Activated CD8-positive, alpha-beta T cell treated with anti-CD3 and anti-CD28 coated beads for 36 hours (primary cell): ENCODE results near the gene ICAM2. TPM values are rescaled to one million over a fixed set of nuclear protein-coding genes. Genes with fewer than 3 reads are reported as not detected.

Experiments
- ATAC-seq: fragments of 200-7000 bp; cut with Tn5 transposase; one replicate; pipeline ENCODE4 v1.10.0; 2021; ENCODE audit warnings: mild to moderate bottlenecking, moderate library complexity
- CTCF ChIA-PET: fragments of 350-600 bp; sonication (Branson Sonifier 250); formaldehyde crosslinking; loops from one replicate; lab custom pipeline; 2021; ENCODE audit warnings: antibody characterized with exemption; lab: Charles Lee
- POLR2A ChIA-PET: fragments of 350-600 bp; sonication (Branson Sonifier 250); formaldehyde crosslinking; loops from one replicate; lab custom pipeline; 2021; ENCODE audit warnings: antibody characterized with exemption; lab: Charles Lee
- DNase-seq: peaks from one replicate; pipeline ENCODE4 v3.0.0-alpha.2; 2020
- H3K27ac Mint-ChIP-seq: one replicate; pipeline ENCODE4 v1.8.0; 2021; ENCODE audit warnings: mild to moderate bottlenecking, mixed read lengths
- H3K27me3 Mint-ChIP-seq: one replicate; pipeline ENCODE4 v1.8.0; 2021; ENCODE audit warnings: mixed read lengths
- H3K36me3 Mint-ChIP-seq: one replicate; pipeline ENCODE4 v1.8.0; 2021; ENCODE audit warnings: low read depth, mixed read lengths
- H3K4me1 Mint-ChIP-seq: one replicate; pipeline ENCODE4 v1.8.0; 2021; ENCODE audit warnings: low read depth, mixed read lengths
- H3K4me3 Mint-ChIP-seq: one replicate; pipeline ENCODE4 v1.8.0; 2021; ENCODE audit warnings: mild to moderate bottlenecking, moderate library complexity, mixed read lengths
- H3K9me3 Mint-ChIP-seq: one replicate; pipeline ENCODE4 v1.8.0; 2021; ENCODE audit warnings: mixed read lengths
- CTCF ChIP-seq: fragments of 200-600 bp; IDR thresholded peaks from one replicate; pipeline ENCODE4 v1.8.0; 2022; ENCODE audit warnings: antibody characterized with exemption, mild to moderate bottlenecking
- intact Hi-C: fragments of 100-400 bp; cut with micrococcal nuclease; formaldehyde crosslinking; loops from one replicate; pipeline ENCODE4 v1.10.0; 2022
- total RNA-seq, 2 experiments: library from RNA; stranded (reverse); gene quantifications; one replicate each; pipeline ENCODE4 v1.2.3, GENCODE V29; 2021

ICAM2 gene
- total RNA-seq, 2 experiments from 2014 or later = 53.3 to 53.7 TPM

DNA sequence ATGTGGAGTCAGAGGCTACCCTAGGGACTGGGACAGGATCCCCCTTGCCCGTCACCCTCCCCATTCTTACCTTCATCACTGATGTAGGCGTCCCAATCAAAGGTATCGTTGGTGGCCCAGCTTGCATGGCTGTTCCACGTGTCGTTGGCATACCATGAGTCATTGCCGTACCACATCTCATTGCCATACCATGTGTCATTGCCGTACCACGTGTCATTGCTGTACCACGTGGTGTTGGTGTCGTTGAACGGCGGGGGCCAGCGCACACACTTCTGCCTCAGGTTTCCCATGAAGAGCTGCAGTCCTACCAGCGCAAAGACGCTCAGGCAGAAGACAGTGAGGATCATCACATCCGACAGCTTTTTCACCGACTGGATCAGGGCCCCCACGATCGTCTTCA, 52.5 kb downstream of the ICAM2 start:
- H3K36me3 Mint-ChIP-seq = no peaks in the 10 kb centered on the region
- H3K4me3 Mint-ChIP-seq = no peak overlapping the region
- peaks cover 18% of the 10 kb centered on the region for H3K4me1 Mint-ChIP-seq
- no peaks in the 10 kb centered on the region for H3K9me3 Mint-ChIP-seq
- no peak overlapping the region for H3K27ac Mint-ChIP-seq
- H3K27me3 Mint-ChIP-seq = no peaks in the 10 kb centered on the region
- TF ChIP-seq CTCF = no peak
- ATAC-seq (peak; percentile 17), DNase-seq (peak; percentile 52)
- intact Hi-C loops = no loop called here
- ChIA-PET POLR2A (interaction anchor here (1.1 to 1.4 kb wide), 2 partner anchors 12 to 21 kb away, joined by 3 to 4 read pairs; no protein-coding TSS in a partner anchor), CTCF (interaction anchor here (0.8 to 2.7 kb wide), 9 partner anchors 11 to 166 kb away, joined by 3 to 15 read pairs (median 4); no protein-coding TSS in a partner anchor)

DNA sequence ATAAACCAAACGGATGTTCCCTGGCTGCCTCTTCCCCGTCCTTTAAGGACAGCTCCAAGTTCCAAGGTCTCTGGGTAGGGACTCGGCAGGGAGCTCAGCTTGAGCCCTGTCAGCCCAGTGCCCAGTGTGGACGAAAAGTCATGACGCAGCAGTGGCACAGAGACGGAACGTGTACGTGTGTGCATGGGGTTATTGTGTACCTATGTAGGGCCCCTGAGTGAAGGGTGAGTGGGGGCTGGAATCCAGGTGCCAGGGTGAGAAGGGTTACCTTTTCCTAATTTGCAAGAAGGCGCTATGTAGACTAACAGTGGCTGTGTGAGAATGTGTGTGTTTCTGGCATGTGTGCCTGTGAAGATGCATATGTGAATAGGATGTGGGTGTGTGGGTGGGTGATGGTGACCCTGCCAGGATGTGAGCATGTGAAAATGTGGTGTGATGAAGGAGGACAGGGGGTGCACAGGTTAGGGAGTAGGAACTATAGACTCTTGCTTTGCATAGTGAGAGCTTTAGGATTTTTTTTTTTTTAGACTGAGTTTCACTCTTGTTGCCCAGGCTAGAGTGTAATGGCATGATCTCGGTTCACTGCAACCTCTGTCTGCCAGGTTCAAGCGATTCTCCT, 53.7 kb downstream of the ICAM2 start:
- ATAC-seq (peak; percentile 95), DNase-seq (peak; percentile 86)
- POLR2A ChIA-PET = interaction anchor here (0.6 to 1.4 kb wide), 4 partner anchors 13 to 44 kb away, joined by 3 to 4 read pairs (median 4); no protein-coding TSS in a partner anchor
- Mint-ChIP-seq H3K36me3 (no peaks in the 10 kb centered on the region), H3K27ac (no peak overlapping the region), H3K4me1 (peaks cover 18% of the 10 kb centered on the region), H3K27me3 (no peaks in the 10 kb centered on the region), H3K9me3 (no peaks in the 10 kb centered on the region), H3K4me3 (no peak overlapping the region)
- intact Hi-C loops = no loop called here
- no peak for TF ChIP-seq CTCF
- CTCF ChIA-PET = interaction anchor here (0.9 to 2.5 kb wide), 6 partner anchors 16 to 64 kb away, joined by 3 to 15 read pairs (median 4); no protein-coding TSS in a partner anchor

GRCh38 chr17:63963123-63963522, 57.3 kb downstream of the ICAM2 start:
- no peak for TF ChIP-seq CTCF
- no peaks in the 10 kb centered on the region for H3K36me3 Mint-ChIP-seq
- H3K9me3 Mint-ChIP-seq = no peaks in the 10 kb centered on the region
- intact Hi-C loops = no loop called here
- peaks cover 19% of the 10 kb centered on the region for H3K4me1 Mint-ChIP-seq
- ChIA-PET CTCF (interaction anchor here (1.4 to 3.1 kb wide), 3 partner anchors 13 to 52 kb away, joined by 3 to 16 read pairs (median 9); partner anchors contain the start of gene CSHL1), POLR2A (no interaction called here)
- no peaks in the 10 kb centered on the region for H3K27me3 Mint-ChIP-seq
- no peak overlapping the region for H3K27ac Mint-ChIP-seq
- DNase-seq = no peak
- no peak overlapping the region for H3K4me3 Mint-ChIP-seq
- ATAC-seq = no peak

- H3K27ac Mint-ChIP-seq = no peak overlapping the region
- POLR2A ChIA-PET = no interaction called here
- intact Hi-C loops = no loop called here
- no peak for DNase-seq
- peaks cover 15% of the 10 kb centered on the region for H3K4me1 Mint-ChIP-seq
- H3K27me3 Mint-ChIP-seq = no peaks in the 10 kb centered on the region
- CTCF ChIA-PET = interaction anchor here (2.2 kb wide), 1 partner anchor 16 kb away, joined by 8 read pairs; no protein-coding TSS in a partner anchor
- TF ChIP-seq CTCF = no peak
- no peak overlapping the region for H3K4me3 Mint-ChIP-seq
- H3K9me3 Mint-ChIP-seq = no peaks in the 10 kb centered on the region
- ATAC-seq = no peak
- no peaks in the 10 kb centered on the region for H3K36me3 Mint-ChIP-seq
Observed at GRCh38 chr17:63962298-63962744, 58.1 kb downstream of the ICAM2 start.
